HG03342 (cell line): Measurements from ENCODE around the gene SLC35F6.
"Not testable (repeated sequence)": the region's sequence is repeated elsewhere in the genome, so short reads cannot be mapped to it uniquely, and the experiment has no call there.

ENCODE experiments used
- ATAC-seq: cut with Tn5 transposase; IDR thresholded peaks from one replicate; pipeline ENCODE4 v1.9.1; 2021; ENCODE audit warnings: mild to moderate bottlenecking, moderate library complexity; ENCODE audit not compliant: unreplicated experiment

Gene SLC35F6

DNA sequence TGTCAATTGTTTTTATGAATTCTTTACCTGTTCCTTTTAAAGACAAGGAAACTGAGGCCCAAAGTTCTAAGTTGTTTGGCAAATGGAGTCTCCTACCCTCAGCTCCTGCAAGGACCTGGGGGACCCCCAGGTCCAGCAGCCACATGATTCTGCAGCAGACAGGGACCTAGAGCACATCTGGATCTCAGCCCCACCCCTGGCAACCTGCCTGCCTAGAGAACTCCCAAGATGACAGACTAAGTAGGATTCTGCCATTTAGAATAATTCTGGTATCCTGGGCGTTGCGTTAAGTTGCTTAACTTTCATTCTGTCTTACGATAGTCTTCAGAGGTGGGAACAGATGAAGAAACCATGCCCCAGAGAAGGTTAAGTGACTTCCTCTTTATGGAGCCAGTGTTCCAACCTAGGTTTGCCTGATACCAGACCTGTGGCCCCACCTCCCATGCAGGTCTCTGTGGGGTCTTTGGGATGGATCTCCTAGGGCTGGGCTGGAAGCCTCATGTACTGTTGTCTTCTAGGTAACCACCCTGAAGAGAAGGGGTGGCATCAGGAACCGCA lies 16.2 kb downstream of the SLC35F6 start:
- ATAC-seq, result no peak

DNA sequence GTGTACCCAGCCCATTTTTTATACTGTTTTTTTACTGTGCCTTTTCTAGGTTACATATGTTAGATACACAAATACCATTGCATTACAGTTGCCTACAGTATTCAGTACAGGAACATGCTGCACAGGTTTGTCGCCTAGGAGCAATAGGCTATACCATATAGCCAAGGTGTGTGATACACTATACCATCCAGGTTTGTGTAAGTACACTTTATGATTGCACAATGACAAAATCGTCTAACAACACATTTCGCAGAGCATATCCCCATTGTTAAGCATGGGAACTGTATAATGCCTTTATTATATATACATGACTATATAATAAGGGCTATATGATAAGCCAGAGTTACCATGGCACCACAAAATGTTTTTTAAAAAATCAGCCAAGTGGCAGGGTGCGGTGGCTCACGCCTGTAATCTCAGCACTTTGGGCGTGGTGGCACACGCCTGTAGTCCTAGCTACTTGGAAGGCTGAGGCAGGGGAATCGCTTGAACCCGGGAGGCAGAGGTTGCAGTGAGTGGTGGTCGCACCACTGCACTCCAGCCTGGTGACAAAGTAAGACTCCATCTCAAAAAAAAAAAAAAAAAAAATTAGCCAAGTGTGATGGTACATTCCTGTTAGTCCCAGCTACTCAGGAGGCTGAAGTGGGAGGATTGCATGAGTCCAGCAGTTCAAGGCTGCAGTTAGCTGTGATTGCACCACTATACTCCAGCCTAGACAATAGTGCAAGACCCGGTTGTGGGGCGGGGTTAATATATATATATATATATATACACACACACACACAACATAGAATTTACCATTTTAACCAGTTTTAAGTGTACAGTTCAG lies 19.0 kb downstream of the SLC35F6 start:
- no peak for ATAC-seq

DNA sequence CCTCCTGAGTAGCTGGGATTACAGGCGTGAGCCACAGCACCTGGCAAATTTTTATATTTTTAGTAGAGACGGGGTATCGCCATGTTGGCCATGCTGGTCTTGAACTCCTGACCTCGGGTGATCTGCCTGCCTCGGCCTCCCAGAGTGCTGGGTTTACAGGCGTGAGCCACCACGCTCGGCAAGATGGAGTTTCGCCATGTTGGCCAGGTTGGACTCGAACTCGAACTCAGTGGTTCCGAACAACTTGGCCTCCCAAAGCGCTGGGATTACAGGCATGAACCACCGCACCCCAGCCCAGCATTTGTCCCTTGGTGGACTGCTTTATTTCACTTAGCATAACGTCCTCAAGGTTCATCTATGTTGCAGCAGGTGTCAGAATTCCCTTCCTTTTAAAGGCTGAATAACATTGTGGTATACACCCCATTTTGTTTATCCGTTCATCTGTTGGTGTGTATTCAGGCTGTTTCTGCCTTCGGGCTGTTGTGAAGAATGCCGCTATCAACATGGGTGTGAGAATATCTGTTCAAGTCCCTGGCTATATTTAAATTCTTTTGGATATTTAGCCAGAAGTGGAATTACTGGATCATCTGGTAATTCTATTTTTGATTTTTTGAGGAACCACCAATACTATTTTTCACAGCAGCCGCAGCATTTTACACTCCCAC lies 20.6 kb downstream of the SLC35F6 start:
- no peak for ATAC-seq

DNA sequence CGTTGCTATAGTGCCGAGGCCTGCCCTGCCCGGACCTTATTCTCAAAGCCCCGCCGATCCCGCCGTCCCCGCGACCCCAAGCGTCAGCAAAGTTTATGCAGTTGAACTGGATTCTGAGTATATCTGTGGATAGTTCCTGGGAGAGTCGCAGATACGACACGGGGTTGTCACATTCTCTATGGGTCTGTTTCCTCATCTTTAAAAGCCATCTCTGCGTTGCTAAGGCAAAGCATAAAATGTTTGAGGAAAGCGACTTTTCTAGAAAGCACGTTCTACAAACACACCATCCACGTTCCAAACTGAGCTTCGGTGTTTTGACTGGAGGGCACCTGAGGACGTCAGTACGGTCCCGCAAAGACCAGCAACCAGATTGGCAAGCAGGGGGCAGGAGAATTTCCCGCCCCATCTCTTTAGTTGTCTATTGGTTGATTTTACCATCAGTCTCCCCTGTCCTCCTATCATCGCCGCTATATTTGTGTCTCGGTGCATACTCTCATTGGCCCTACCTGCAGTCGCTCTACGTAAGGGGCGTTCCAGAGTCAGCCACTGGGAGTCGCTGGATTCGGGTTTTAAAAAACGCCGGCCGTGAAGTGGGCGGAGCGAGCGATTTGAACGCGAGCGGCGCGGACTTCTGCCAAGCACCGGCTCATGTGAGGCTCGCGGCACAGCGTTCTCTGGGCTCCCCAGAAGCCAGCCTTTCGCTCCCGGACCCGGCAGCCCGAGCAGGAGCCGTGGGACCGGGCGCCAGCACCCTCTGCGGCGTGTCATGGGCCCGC lies 21.5 kb downstream of the SLC35F6 start, which contains the start of gene CENPA:
TSS of gene CENPA (plus strand) at position 626 of the 776 bp plus-strand sequence. CDS start at position 767, 141 bp downstream.
- ATAC-seq, result peak; percentile 99

DNA sequence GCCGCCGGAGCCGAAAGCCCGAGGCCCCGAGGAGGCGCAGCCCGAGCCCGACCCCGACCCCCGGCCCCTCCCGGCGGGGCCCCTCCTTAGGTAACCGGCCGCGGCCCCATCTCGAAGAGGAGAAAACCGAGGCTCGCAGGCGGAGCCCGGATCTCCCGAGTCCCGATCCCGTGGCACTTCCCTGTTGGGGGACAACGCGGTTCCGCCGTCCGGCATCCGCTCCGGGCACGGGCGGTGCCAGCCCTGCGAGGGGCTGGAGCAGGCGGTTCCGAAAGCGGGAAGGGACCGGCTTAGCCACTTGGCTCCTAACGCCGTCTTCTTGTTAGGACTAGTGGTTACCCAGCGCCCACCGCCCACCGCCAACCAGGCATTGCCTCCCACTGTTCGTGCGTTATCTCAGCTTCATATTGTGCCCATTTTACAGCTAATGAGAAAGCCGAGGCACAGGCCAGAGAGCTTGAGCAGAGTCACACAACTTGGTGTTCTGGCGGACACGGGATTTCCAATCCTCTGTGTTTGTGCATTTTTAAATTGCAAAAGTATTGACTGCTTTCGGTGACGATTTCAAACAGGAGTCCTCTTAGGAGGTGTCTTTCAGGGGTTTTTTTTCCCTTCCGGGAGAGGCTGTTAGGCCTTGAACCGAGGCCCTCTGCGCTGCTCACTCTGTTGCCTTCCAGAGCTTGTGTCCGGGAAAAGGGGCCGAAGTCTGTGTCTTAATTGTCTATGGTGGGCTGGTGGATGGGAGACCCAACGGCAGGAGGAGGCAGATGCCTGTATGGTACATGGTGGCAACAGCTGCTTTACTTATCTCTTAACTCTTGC lies 22.3 kb downstream of the SLC35F6 start:
- ATAC-seq, result peak; percentile 14

DNA sequence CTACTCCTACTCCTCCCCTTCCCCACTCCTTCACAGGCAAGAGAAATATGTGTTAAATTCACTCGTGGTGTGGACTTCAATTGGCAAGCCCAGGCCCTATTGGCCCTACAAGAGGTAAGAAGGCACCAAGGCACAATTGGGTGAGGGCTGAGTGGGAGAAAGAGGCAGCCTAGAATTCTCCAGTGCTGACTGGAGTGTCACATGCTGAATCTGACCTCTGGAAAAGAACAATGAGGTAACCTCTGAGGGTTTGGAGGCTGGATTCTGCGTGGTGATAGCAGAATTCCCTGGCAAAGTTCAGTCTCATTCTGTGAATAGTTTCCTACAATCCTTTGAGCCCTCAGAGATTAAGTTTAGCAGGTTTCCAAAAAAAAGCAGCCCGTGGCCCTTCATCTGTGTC lies 28.6 kb downstream of the SLC35F6 start:
- no peak for ATAC-seq

DNA sequence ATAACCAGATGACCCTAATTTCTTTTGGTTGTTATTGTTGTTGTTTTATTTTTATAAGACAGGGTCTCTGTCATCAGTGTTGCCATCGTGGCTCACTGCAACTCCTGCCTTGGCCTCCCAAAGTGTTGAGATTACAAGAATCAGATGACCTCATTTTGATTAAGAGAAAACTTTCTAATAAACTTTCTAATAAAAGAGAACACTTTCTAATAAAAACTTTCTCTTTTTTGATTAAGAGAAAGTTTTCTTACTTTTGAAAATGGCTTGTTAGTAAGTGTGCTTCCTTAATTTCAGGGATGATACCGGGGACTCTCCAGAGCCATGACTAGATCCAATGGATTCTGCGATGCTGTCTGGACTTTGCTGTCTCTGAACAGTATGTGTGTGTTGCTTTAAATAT lies 29.4 kb downstream of the SLC35F6 start:
- no peak for ATAC-seq

DNA sequence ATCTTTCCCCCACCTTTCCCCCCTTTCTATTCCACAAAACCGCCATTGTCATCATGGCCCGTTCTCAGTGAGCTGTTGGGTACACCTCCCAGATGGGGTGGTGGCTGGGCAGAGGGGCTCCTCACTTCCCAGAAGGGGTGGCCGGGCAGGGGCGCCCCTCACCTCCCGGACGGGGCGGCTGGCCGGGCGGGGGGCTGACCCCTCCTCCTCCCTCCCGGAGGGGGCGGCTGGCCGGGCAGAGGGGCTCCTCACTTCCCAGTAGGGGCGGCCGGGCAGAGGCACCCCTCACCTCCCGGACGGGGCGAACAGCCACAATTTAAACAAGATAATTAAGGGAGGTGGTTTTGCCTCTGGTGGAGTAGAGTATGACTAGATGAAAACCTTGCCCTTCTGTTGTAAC lies 31.1 kb downstream of the SLC35F6 start:
- ATAC-seq, result not testable (repeated sequence)

DNA sequence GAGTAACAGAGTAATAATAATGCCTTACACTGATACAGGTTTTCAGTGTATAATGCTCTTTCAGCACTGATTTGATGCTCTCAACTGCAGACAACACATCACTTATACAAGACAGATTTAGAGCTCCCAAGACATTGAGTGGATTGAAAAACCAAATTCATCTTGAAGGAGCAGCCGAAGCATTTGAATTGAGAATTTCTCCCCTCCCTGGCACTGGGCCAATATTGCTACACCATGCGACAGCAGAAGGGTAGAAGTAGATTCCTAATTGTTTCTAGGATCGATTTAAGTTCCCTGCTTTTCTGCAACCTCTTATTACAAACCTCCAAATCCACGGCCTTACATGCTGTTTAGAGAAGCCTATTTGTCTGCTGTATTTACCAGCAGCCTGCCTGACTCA lies 37.2 kb downstream of the SLC35F6 start:
- ATAC-seq, result no peak

DNA sequence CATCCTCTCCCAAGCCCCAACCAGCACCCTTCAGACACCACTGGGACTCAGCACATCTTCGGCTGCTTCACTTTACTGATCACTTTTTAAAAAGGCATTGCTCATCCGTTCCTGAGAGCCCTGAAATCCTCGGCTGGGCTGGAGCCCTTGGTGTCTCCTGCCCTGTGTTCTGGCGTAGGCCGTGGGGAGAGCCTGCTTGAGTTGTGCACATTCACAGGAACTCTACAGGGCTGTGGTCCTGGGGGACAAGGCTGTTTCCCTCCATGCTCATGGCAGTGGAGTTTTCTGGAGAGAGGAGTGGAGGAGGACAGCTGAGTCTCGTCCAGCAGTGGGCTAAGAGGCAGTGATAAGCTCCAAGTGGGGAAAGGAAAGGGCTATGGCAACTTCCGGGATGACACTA lies 37.7 kb downstream of the SLC35F6 start:
- no peak for ATAC-seq

DNA sequence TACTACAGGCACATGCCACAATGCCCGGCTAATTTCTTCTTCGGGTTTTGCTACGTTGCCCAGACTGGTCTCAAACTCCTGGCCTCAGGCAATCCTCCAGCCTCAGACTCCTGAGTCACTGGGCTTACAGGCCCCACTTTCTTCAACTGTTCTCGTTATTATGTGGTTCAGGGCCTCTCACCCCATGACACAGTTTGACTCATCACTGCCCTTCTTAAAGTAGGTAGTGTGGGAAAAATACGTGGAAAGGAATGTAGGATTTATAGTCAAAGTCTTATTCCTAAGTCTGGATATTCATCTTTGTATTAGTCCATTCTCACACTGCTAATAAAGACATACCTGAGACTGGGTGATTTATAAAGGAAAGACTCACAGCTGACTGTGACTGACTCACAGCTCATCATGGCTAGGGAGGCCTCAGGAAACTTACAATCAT lies 41.2 kb downstream of the SLC35F6 start:
- no peak for ATAC-seq

DNA sequence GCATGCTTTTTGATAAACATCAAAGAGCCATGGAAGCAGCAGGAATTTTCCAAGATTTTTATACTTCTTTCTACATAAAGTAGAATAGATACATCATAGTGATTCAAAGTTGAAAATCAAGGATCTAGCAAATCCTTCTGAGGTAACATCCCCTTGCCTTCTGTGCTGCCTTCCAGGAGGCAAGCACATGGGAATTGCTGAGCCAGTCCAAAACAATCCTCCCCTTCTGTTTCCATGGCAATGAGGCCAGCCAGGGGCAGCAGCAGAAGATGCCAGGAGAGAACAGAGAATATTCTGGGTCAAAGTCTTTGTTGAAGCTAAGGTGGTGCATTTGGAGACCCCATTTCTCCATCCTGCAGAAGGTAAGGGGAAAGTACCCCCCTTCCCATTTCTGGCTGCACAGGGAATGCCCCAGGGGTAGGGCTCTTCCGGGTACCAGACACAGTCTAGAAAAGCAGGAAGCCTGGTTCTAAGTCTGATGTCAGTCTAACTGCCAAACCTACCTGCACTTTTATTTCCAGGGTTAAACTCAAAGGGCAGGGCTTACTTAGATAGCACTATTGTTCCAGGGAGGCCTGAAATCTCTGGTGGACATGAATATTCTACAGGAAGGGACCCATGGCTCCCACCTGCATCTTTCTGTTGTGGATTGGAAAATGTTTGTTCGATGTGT lies 43.8 kb downstream of the SLC35F6 start:
- no peak for ATAC-seq

DNA sequence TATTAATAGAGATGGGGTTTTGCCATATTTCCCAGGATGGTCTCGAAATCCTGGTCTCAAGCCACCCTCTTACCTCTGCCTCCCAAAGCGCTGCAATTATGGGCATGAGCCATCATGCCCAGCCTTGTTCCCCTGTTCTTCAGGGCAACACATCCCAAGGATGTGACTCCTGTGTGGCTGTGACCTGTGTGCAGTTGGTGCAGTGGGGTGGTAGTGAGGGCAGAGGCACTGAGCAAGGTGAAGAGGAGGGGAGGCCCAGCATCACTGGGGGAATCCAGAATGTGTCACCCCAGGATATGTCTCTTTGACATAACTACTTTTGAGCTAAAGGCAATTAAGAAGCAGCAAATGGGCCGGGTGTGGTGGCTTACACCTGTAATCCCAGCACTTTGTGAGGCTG lies 45.1 kb downstream of the SLC35F6 start:
- ATAC-seq, result no peak

DNA sequence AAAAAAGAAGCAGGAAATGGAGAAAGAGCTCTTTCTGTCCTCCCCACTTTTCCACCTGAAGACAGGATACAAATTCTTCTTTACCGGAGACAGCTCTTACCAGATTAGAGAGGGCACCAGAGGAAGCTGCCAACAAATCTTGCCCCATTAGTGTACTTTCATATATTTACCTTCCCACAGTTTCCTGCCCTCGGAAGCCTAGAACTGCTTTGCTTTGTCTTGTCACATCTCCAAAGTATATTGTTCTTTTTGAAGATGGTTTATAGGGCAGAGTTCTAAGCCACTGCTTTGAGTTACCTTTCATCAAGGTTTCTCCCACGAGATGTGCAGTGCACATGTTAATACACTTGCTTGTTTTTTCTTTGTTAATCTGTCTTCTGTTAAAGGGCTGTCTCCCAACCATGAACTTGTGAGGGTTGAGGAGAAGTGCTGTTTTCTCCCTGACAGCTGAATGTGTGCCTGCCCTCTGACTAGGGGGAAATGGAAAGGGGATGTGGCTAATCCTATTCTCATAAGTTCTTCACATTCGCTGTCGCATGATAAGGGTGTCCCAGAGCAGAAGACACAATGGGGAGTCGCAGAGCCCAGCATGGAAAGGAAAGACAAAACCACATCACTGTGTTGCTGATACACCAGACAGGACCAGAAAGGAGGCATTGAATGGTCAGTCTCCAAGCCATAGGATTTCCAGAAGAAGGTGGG lies 45.9 kb downstream of the SLC35F6 start:
- ATAC-seq, result no peak

DNA sequence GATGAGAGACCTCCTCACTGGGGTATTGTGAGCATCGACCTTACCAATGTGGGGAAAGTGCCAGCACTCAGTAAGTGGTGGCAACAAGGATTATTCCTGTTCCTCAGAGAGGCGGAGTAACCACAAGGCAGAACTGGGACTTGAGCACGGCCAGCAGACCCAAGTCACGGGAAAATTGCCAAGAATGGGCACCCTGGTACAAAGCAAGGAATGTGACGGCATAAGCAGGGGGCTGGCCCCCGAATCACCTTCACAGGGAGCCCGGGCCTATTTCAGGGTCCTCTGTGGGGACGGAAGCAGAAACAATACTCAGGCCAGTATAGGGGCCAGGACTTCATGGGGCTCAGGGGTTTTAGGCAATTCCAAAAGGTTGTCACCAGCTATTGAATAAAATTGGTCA lies 47.2 kb downstream of the SLC35F6 start:
- ATAC-seq, result no peak

DNA sequence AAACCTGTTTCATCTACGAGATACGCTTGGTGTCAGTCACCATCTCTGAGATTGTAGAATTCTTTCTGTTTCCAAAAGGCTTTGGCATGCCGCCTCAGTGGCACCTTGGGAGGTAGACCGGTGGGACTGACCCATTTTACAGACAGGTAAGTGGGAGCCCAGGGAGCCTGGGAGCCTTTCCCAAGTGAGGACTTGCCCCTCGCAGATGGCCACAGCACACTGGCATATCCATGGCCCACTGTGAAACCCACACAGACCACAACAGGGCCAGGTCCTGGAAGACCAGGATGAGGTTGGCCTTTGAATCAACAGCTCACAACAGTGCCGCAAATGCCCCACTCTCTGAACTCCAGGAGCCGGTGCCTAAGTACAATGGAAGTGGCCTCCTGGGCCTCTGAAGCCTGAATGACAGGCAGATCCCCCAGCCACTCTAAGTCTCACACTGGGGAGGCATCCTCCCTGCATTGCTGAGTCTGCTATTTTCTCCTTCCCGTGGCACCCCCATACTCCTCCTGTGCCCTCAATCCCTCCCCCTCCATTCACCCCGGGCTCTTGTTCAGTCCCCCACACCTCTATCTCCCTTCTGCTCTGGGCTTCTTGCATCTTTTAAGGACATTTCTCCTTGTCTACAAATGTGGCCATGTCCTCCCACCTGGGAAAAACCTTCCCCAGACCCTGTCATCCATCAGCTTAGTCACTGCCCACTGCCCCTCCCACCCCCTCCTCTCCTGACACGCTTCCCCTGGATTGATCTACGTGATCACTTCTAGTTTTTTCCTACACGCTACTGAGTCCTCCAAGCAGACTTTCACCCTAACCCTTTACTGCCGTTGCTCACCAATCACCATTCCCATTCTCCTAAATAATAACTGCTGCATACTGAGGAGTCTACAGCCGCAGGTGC lies 48.0 kb downstream of the SLC35F6 start:
- ATAC-seq, result no peak

DNA sequence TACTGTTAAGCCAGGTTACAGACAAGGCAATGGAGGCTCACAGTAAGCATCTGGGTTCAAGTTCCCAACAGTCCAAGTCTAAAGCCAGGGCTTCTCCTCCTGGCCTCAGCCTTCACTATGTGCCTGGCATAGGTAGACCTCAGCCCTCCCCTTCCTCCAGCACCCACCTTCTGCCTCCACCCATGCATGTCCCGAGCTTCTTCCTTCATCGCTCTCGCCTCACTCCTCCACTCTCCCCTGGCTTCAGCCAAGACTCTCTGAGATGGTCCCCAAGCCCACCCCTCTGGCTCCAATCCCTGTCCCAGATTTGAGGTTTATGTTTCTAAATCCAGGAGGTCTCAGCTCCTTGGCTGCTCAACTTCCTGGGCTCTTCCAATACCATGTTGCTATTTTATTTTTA lies 48.6 kb downstream of the SLC35F6 start:
- no peak for ATAC-seq

DNA sequence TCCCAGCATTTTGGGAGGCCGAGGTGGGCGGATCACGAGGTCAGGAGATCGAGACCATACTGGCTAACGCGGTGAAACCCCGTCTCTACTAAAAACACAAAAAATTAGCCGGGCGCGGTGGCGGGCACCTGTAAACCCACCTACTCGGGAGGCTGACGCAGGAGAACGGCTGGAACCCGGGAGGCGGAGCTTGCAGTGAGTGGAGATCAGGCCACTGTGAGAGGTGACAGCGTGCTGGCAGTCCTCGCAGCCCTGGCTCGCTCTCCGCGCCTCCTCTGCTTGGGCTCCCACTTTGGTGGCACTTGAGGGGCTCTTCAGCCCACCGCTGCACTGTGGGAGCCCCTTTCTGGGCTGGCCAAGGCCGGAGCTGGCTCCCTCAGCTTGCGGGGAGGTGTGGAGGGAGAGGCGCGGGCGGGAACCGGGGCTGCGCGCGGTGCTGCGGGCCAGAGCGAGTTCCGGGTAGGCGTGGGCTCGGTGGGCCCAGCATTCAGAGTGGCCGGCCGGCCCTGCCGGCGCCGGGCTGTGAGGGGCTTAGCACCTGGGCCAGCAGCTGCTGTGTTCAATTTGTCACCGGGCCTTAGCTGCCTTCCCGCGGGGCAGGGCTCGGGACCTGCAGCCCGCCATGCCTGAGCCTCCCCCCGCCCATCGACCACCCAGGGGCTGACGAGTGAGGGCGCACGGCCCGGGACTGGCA lies 50.1 kb downstream of the SLC35F6 start:
- not testable (repeated sequence) for ATAC-seq
